Astrocyte (in vitro differentiated cells and primary cell): ENCODE measurements around the gene SRCIN1. TPM values are rescaled to one million over a fixed set of nuclear protein-coding genes. Genes with fewer than 3 reads are reported as not detected.

Experiments used
- total RNA-seq: library from RNA; stranded (reverse); gene quantifications from 2 replicates; pipeline ENCODE4 v1.2.1, GENCODE V29; 2021

SRCIN1 gene
- total RNA-seq, 1 donor from 2014 or later: 1.5 TPM

Other genes starting within 250 kb of the SRCIN1 start
- 88.5 and 118 TPM in 2 replicates for gene ARHGAP23, start 177.5 kb downstream of the SRCIN1 start, total RNA-seq
- gene EPOP, start 69.0 kb upstream of the SRCIN1 start, total RNA-seq: 2.4 and 4.1 TPM in 2 replicates
- 18.1 and 20.9 TPM in 2 replicates for gene MLLT6, start 99.3 kb upstream of the SRCIN1 start, total RNA-seq
- 12.0 and 13.1 TPM in 2 replicates for gene CISD3, start 124.4 kb upstream of the SRCIN1 start, total RNA-seq
- 68.2 and 73.7 TPM in 2 replicates for gene PCGF2, start 142.4 kb upstream of the SRCIN1 start, total RNA-seq
- 166 and 191 TPM in 2 replicates for gene PSMB3, start 146.8 kb upstream of the SRCIN1 start, total RNA-seq
- gene PIP4K2B, start 193.6 kb upstream of the SRCIN1 start, total RNA-seq: 54.4 and 58.2 TPM in 2 replicates
- gene CWC25, start 219.4 kb upstream of the SRCIN1 start, total RNA-seq: 12.4 and 13.7 TPM in 2 replicates
- 954 and 1,087 TPM in 2 replicates for gene RPL23, start 247.8 kb upstream of the SRCIN1 start, total RNA-seq